H9 (cell line): Measurements from ENCODE around the gene SEC23A. TPM values are rescaled to one million over a fixed set of nuclear protein-coding genes. Genes with fewer than 3 reads are reported as not detected.

Source experiments
- DNase-seq: peaks from one replicate; pipeline ENCODE4 v3.0.0-alpha.2; 2017
- H2AFZ ChIP-seq: one replicate; pipeline ENCODE4 v1.6.1; 2013; ENCODE audit warnings: mild to moderate bottlenecking, low read length, control low read depth, moderate library complexity
- H2AK5ac ChIP-seq: 2 replicates; pipeline ENCODE4 v1.6.1; 2013; ENCODE audit warnings: low read length, control low read depth, mixed read lengths; ENCODE audit not compliant: insufficient read length
- H2BK120ac ChIP-seq: one replicate; pipeline ENCODE4 v1.6.1; 2013; ENCODE audit warnings: low read depth, mild to moderate bottlenecking, low read length, control low read depth, inconsistent platforms; ENCODE audit not compliant: poor library complexity, severe bottlenecking
- H2BK12ac ChIP-seq: 2 replicates; pipeline ENCODE4 v1.6.1; 2013; ENCODE audit warnings: low read length, control low read depth, mixed read lengths, low read depth; ENCODE audit not compliant: insufficient read length
- H2BK15ac ChIP-seq: 2 replicates; pipeline ENCODE4 v1.6.1; 2013; ENCODE audit warnings: low read depth, low read length, control low read depth
- H2BK20ac ChIP-seq: one replicate; pipeline ENCODE4 v1.6.1; 2013; ENCODE audit warnings: low read depth, mild to moderate bottlenecking, low read length, control low read depth, inconsistent platforms; ENCODE audit not compliant: poor library complexity, severe bottlenecking
- H2BK5ac ChIP-seq: 2 replicates; pipeline ENCODE4 v1.6.1; 2013; ENCODE audit warnings: low read length, control low read depth, mixed read lengths; ENCODE audit not compliant: insufficient read length
- H3K14ac ChIP-seq: 2 replicates; pipeline ENCODE4 v1.6.1; 2013; ENCODE audit warnings: low read length, control low read depth; ENCODE audit not compliant: insufficient read depth
- H3K18ac ChIP-seq: 2 replicates; pipeline ENCODE4 v1.6.1; 2013; ENCODE audit warnings: low read depth, mild to moderate bottlenecking, mixed read lengths, low read length, control low read depth; ENCODE audit not compliant: insufficient read length
- H3K23ac ChIP-seq: 2 replicates; pipeline ENCODE4 v1.6.1; 2013; ENCODE audit warnings: low read length, control low read depth, mixed read lengths, low read depth; ENCODE audit not compliant: insufficient read length
- H3K23me2 ChIP-seq: 2 replicates; pipeline ENCODE4 v1.6.1; 2013; ENCODE audit warnings: low read depth, mild to moderate bottlenecking, mixed read lengths, low read length, control low read depth; ENCODE audit not compliant: insufficient read length, poor library complexity, severe bottlenecking
- H3K27ac ChIP-seq: 2 replicates; pipeline ENCODE4 v1.5.1; 2013; ENCODE audit warnings: low read length, control low read depth, mixed read lengths, low read depth; ENCODE audit not compliant: insufficient read length
- H3K27me3 ChIP-seq: 2 replicates; pipeline ENCODE4 v1.6.1; 2013; ENCODE audit warnings: low read length, control low read depth, inconsistent platforms; ENCODE audit not compliant: insufficient read depth
- H3K4ac ChIP-seq: 2 replicates; pipeline ENCODE4 v1.6.1; 2013; ENCODE audit warnings: low read depth, mild to moderate bottlenecking, control low read depth, inconsistent platforms, low read length, moderate library complexity
- H3K4me1 ChIP-seq: 2 replicates; pipeline ENCODE4 v1.6.1; 2013; ENCODE audit warnings: low read length, control low read depth, inconsistent platforms; ENCODE audit not compliant: insufficient read depth
- H3K4me2 ChIP-seq: 2 replicates; pipeline ENCODE4 v1.6.1; 2013; ENCODE audit warnings: low read length, control low read depth, mixed read lengths; ENCODE audit not compliant: insufficient read length, insufficient read depth
- H3K56ac ChIP-seq: 2 replicates; pipeline ENCODE4 v1.6.1; 2013; ENCODE audit warnings: low read depth, mild to moderate bottlenecking, mixed read lengths, low read length, control low read depth; ENCODE audit not compliant: insufficient read length
- H3K79me1 ChIP-seq: 2 replicates; pipeline ENCODE4 v1.6.1; 2013; ENCODE audit warnings: low read depth, mild to moderate bottlenecking, moderate library complexity, low read length, control low read depth, inconsistent platforms; ENCODE audit not compliant: insufficient read depth, poor library complexity, severe bottlenecking
- H3K79me2 ChIP-seq: 2 replicates; pipeline ENCODE4 v1.6.1; 2013; ENCODE audit warnings: low read length, control low read depth, inconsistent platforms; ENCODE audit not compliant: insufficient read depth
- H3K9ac ChIP-seq: 2 replicates; pipeline ENCODE4 v1.6.1; 2013; ENCODE audit warnings: low read length, control low read depth, mixed read lengths; ENCODE audit not compliant: insufficient read length; ENCODE audit errors: extremely low read depth
- H3K9me3 ChIP-seq: one replicate; pipeline ENCODE4 v1.6.1; 2013; ENCODE audit warnings: low read depth, low read length, inconsistent platforms; ENCODE audit not compliant: control insufficient read depth
- H3T11ph ChIP-seq: one replicate; pipeline ENCODE4 v1.6.1; 2013; ENCODE audit warnings: mild to moderate bottlenecking, low read length, control low read depth, inconsistent platforms
- H4K20me1 ChIP-seq: one replicate; pipeline ENCODE4 v1.6.1; 2013; ENCODE audit not compliant: control insufficient read depth, insufficient read length, insufficient read depth
- H4K5ac ChIP-seq: 2 replicates; pipeline ENCODE4 v1.6.1; 2013; ENCODE audit warnings: low read depth, mild to moderate bottlenecking, mixed read lengths, low read length, control low read depth; ENCODE audit not compliant: insufficient read length
- H4K8ac ChIP-seq: replicated peaks from 2 replicates; pipeline ENCODE4 v1.6.1; 2013; ENCODE audit warnings: low read length, control low read depth, mixed read lengths, low read depth; ENCODE audit not compliant: insufficient read length
- H4K91ac ChIP-seq: 2 replicates; pipeline ENCODE4 v1.6.1; 2013; ENCODE audit warnings: low read depth, mild to moderate bottlenecking, moderate library complexity, mixed read lengths, low read length, control low read depth; ENCODE audit not compliant: insufficient read length
- H3K27ac Mint-ChIP-seq, 3 experiments: 2 replicates in 2 of 3; 3 replicates in 1 of 3; pipeline ENCODE4 v1.8.0; 2020 to 2021; ENCODE audit warnings: mixed read lengths in 3 of 3, mild to moderate bottlenecking in 1 of 3, moderate library complexity in 1 of 3
- H3K27me3 Mint-ChIP-seq: 2 replicates; pipeline ENCODE4 v1.8.0; 2021; ENCODE audit warnings: low read depth, mild to moderate bottlenecking, moderate library complexity, mixed read lengths
- H3K36me3 Mint-ChIP-seq, 3 experiments: 2 replicates in 2 of 3; 3 replicates in 1 of 3; pipeline ENCODE4 v1.8.0; 2020 to 2021; ENCODE audit warnings: low read depth in 3 of 3, mixed read lengths in 3 of 3; ENCODE audit not compliant: insufficient read depth in 1 of 3
- H3K4me1 Mint-ChIP-seq, 2 experiments: 2 replicates each; pipeline ENCODE4 v1.8.0; 2020; ENCODE audit warnings: mixed read lengths in 2 of 2
- H3K4me3 Mint-ChIP-seq, 2 experiments: 2 replicates in 1 of 2; 3 replicates in 1 of 2; pipeline ENCODE4 v1.8.0; 2020 to 2021; ENCODE audit warnings: mild to moderate bottlenecking in 2 of 2, mixed read lengths in 2 of 2, moderate library complexity in 1 of 2
- H3K9me3 Mint-ChIP-seq, 2 experiments: 2 replicates in 1 of 2; 3 replicates in 1 of 2; pipeline ENCODE4 v1.8.0; 2020; ENCODE audit warnings: mild to moderate bottlenecking in 2 of 2, mixed read lengths in 2 of 2, moderate library complexity in 1 of 2
- CTCF ChIP-seq: fragments of 200-600 bp; sonication (generic); conservative IDR thresholded peaks from 3 replicates; pipeline ENCODE4 v1.8.0; 2021; ENCODE audit warnings: antibody characterized with exemption, mild to moderate bottlenecking
- WGBS: extraction: QIAGEN DNeasy Blood & Tissue Kit; methylation state at CpG from one replicate; pipeline ENCODE4 v1.1.7; 2013; ENCODE audit warnings: missing lambda C conversion rate, low lambda C conversion rate, mixed read lengths; ENCODE audit not compliant: insufficient read length; ENCODE audit errors: extremely low coverage; 5-methylcytosine and 5-hydroxymethylcytosine counted together
- total RNA-seq: library from RNA; stranded (reverse); gene quantifications from 2 replicates; pipeline ENCODE4 v1.2.1, GENCODE V29; 2021

The SEC23A gene
- total RNA-seq, 1 experiment from 2014 or later, result 55.3 TPM

- H3K4ac ChIP-seq, result no peak overlapping the region
- H2BK120ac ChIP-seq, result no peak overlapping the region
- no peak overlapping the region for H2AFZ ChIP-seq
- no peak overlapping the region for H2BK20ac ChIP-seq
- H3K79me2 ChIP-seq, result no peaks in the 10 kb centered on the region
- no peaks in the 10 kb centered on the region for H3K4me1 ChIP-seq
- H2BK12ac ChIP-seq, result no peak overlapping the region
- Mint-ChIP-seq H3K36me3 (peaks cover 10 to 39% (median 24%) of the 10 kb centered on the region in 3 experiments; a peak in 6 of 7 replicates), H3K4me1 (no peaks in the 10 kb centered on the region), H3K27me3 (no peaks in the 10 kb centered on the region), H3K27ac (no peak overlapping the region), H3K4me3 (no peak overlapping the region), H3K9me3 (no peaks in the 10 kb centered on the region)
- no peak for TF ChIP-seq CTCF
- H2BK5ac ChIP-seq, result no peak overlapping the region
- H3K9me3 ChIP-seq, result no peaks in the 10 kb centered on the region
- no peak overlapping the region for H3K14ac ChIP-seq
- no peak overlapping the region for H3K9ac ChIP-seq
- no peaks in the 10 kb centered on the region for H4K20me1 ChIP-seq
- no peak overlapping the region for H3K56ac ChIP-seq
- no peak overlapping the region for H2BK15ac ChIP-seq
- H3K23me2 ChIP-seq, result no peaks in the 10 kb centered on the region
- no peak for DNase-seq
- H3K23ac ChIP-seq, result no peak overlapping the region
- H3K79me1 ChIP-seq, result no peaks in the 10 kb centered on the region
- no peak overlapping the region for H3K4me2 ChIP-seq
- no peak overlapping the region for H4K91ac ChIP-seq
- H4K8ac ChIP-seq, result no peak overlapping the region
- no peak overlapping the region for H2AK5ac ChIP-seq
- no peak overlapping the region for H4K5ac ChIP-seq
- no peak overlapping the region for H3K27ac ChIP-seq
- H3K18ac ChIP-seq, result no peak overlapping the region
- H3T11ph ChIP-seq, result no peak overlapping the region
- WGBS, result no CpG with 5 or more reads among the region's 4 CpGs
- H3K27me3 ChIP-seq, result no peaks in the 10 kb centered on the region
Measured at GRCh38 chr14:39033371-39033770, 69.7 kb downstream of the SEC23A start.
